Retina (tissue), 1 donor: ENCODE results near the gene VKORC1.
A peak's percentile ranks its signal among the peaks of the same experiment; 100 is the strongest.
"Not testable (repeated sequence)": the region's sequence is repeated elsewhere in the genome, so short reads cannot be mapped to it uniquely, and the experiment has no call there.

Experiments
- DNase-seq: peaks from one replicate; pipeline ENCODE4 v3.0.0-alpha.2; 2016

The VKORC1 gene

DNA sequence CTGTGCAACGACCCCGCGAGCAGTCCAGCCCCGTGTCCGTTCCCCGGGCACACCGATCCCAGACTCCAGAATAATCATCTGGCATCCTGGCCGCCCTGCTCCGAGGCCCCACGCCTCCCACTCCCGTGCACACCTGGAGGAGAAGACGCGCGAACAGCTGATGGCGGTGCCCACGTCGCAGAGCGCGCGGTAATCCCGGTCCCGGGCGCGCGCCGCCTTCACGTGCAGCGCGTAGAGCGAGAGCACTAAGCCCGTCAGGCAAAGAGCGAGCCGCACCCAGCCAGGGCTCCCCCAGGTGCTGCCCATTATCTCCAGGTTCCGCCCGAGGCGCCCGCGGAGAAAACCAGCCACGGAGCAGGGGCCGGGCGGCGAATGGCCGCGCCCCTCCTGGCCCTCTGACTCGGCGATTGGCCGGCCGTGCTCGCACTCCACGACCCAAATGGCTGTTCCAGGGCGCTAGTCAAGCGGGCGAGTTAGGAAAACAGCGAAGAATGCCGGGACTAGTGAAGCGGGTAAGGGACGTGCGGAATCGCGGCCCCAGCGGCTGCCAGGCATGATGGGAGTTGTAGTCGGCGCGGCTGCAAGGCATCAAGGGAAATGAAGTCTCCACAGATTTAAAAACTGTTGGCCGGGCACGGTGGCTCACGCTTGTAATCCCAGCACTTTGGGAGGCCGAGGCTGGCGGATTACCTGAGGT is at the start of gene VKORC1:
VKORC1 (minus strand) TSS at position 374 of the 697 bp plus-strand sequence; CDS start at position 306, 68 bp downstream.
- DNase-seq, result peak; percentile 94

DNA sequence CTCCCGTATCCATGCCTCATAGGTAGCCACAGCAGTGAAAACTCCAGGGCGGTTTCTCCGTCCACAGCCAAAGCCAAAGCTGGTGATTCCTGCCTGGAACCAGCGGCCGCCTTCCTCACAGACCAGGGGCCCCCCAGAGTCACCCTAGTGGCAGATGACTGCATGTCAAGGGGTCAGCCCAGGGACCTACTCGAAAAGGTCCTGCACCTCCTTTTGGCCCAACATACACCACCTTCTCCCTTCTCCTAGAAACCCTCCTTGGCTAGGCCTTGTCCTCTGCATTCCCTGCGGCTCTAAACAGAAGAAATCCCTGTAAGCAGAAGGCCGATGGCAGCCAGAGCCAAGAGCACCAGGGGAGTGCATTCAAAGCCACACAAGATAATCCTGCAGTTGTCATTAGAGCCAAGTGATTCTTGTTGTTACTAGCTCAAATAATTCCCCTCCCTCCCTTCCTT is 49.1 kb upstream of the VKORC1 start:
- DNase-seq, result no peak

DNA sequence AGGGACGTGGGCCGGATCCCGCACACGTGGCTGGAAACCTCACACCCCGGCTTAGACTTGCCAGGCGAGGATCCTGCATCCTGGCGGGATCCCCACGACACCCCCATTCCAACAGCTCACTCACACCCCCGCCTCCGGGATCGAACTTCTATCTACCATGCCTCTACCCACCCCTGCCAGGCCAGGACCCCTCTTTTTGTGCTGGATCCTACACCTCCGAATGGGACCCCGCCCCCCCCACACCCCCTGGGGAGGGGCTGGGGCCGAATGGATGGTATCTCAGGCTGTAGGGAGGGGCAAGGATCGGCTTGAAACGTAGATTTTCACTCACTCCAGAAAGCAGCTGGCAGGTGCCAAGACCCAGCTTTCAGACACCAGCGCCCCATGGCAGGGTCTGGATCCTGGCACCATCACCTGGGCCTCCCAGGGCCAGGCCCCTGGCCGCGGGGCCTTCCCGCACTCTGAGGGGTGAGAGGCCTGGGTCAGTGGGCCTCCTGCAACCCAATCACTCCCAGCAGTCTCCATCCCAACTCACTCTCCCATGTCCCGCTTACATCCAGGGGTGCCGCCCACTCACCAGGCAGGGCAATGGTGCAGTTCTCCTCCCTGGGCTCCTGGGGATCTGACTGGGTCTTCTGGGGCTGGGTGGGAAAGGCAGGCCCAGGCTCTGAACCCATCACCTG is 48.6 kb upstream of the VKORC1 start:
- DNase-seq, result no peak

DNA sequence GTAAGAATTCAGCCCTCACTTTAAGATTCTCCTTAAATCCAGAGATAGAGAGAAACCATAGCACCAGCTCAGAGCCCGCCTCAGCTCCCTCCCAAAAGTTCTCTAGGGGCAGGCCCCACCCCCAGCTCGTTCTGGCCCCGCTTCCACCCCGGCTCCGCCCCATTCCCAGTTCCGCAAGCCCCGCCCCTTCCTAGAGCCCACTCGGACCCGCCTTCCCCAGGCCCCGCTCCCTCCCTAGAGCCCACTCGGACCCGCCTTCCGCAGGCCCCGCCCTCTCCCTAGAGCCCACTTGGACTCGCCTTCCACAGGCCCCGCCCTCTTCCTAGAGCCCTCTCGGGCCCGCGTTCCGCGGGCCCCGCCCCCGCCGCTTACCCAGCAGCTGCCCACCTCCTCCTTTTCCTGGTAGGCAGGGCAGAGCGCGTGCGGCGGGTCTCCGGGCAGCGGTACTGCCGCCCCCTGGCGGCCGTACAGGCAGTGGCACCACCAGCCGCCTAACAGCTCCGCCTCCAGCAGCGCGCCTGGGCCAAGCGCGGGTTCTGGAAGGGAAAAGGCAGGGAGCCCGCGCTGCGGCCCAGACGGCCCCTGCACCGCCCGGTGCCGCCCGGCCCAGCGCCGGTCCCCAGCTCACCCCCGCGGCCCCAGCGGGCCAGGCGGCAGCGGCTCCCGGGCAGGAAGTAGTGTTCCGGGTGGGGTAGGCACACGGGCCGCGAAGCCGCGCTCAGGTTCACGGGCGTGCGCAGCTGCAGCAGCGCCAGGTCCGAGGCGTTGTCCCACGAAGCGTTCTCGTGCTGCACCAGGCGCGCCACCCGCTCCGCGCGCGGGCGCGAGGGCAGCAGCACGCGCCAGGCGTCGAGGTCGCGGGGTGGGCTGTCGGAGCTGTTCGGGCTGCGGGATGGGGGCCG is 47.8 kb upstream of the VKORC1 start:
- DNase-seq, result peak; percentile 96

DNA sequence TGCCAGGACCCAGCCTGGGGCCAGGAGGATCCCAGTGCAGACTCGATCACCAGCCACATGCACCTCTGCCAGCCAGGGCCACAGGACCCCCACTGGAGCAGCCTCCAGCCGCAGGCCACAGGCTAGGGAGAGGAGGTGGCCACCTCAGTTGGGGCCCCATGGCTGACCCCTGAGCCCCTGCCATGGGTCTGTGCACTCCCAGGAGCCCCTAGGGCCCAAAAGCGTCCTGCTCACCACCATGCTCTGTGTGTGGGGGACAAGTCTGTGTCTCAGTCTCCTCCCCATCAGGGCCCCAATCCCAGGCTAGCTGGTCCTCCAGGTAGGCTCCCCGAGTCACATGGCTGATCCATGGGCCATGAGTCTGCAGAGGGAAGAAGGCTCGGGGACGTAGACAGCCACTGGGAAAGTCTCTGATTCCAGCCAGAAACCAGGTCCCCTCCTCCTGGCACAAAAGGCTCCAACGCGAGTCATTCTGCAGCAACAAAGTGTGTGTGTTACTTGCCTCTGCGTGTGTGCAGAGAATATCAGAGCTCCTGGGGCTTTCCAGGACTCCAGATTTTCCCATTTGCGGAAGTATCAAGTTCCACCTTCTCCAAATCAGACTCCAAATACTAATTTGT is 47.0 kb upstream of the VKORC1 start:
- no peak for DNase-seq

DNA sequence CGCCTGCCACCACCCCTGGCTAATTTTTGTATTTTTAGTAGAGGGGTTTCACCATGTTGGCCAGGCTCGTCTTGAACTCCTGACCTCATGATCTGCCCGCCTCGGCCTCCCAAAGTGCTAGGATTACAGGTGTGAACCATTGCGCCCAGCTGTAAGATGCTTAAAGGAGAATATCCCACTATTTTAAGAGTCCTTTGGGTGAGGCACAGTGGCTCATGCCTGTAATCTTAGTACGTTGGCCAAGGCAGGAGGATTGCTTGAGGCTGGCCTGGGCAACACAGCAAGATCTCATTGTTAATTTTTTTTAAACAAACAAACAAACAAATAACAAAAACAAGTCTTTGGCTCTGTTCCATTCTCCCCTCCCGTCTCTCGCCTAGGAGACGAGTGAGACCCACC is 46.5 kb upstream of the VKORC1 start:
- not testable (repeated sequence) for DNase-seq

DNA sequence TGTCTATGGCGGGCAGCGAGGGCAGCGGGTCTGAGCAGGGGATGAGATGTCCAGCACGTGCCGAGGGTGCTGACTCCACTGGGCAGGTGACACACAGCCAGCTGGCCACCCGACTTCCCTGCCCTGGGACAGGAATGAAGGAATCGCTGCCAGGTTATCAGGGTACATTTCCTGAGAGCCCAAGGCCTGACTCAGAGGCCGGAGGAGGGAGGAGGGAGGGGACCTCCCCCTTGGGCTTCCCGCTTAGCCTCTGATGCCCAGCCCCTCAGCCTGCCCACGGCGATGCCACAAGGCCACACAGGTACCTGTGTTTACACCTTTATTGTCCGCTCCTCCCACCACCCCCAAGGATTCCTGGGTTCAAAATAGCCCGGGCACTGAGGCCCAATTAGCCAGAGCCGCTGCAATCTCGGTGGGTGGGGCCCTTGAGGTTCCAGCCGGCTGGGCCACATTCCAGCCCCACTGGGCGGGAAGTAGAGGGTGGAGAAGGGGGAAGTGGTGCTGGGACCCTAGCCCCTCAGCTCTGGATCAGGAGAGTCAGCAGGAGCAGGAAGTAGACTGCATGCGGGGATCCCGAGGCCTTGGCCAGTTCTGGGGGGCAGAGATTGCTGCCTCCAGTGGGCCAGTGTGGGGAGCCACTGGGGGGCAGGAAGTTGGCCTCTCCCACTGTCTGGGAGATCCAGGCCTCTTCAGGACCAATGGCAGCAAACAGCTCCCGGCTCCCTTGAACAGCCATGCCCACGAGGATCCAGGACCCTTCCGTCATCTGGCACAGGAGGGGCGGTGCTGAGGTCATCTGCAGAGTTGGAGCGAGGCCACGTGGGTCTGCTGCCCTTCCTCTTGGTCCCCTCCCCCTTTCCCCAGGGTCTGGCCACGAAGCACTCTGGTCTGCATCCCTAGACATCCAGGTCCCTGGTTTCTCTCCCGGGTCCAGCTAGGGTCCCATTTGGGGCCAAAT is 44.3 kb upstream of the VKORC1 start:
- no peak for DNase-seq

DNA sequence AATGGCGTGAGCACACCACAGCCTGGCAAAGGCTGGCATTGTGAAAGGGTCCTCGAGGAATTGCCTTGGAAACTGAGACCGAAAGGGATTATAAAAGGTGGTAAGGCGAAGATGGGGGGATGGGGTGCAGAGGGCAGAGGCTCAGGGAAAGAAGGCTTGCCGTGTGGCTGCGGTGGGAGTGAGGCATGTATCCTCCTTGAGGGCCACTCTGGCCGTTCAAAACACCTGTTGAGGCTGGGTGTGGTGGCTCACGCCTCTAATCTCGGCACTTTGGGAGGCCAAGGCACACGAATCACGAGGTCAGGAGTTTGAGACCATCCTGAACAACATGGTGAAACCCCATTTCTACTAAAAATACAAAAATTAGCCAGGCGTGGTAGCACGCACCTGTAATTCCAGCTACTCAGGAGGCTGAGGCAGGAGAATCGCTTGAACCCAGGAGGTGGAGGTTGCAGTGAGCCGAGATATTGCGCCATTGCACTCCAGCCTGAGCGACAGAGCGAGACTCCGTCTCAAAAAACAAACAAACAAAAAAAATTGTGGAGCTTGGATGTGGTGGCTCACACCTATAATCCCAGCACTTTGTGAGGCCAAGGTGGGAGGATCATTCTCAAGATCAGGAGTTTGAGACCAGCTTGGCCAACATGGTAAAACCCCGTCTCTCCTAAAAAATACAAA is 42.4 kb upstream of the VKORC1 start:
- not testable (repeated sequence) for DNase-seq

DNA sequence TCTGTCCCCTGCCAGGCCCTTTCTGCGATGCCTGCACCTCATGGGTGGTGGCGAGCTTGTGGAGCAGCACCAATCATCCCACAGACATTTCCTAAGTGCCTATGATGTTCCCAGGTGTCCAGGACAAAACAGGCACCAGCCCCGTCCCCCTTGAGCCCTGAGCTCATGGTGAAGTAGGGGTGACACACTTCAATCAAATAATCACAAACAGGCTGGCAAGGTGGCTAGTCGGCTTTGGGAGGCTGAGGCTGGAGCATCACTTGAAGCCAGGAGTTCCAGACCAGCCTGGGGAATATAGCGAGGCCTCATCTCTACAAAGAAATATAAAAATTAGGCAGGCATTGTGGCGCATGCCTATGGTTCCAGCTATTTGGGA is 41.7 kb upstream of the VKORC1 start:
- no peak for DNase-seq

DNA sequence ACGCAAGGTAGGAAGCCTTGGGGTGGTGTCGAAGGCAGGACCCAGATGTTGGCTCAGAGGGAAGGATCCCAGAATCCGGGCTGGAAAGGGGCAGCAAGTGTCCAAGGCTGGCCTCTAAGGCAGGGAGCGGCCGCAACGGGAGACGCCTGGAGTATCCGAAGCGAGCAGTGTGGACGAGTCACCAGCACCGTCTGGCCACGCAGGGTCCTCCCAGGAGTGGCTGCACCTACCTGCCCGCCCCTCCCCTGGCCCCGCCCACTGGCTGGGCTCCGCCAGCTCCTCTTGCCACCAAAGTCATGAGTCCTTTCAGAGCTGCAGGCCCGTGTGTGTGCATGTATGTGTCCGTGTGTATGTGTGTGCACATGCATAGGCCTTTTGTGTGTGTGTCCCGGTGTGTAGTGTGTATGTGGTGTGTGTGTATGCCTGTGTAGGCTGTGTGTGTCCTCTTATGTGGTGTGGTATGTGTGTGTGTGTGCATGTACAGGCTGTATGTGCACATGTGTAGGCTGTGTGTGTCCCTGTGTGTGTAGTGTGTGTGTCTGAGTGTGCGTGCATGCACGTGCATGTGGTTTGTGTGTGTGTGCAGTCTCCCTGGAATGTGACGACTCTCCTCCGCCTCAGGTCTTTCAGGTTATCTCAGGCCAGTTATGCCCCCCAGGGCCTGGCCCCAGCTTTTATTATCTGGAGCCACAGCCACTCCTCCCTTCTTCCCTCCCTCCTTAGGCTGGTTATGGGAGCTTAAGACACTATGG is 41.1 kb upstream of the VKORC1 start, which contains the start of gene PRSS8:
PRSS8 (minus strand) TSS at position 193 of the 752 bp plus-strand sequence. CDS start 229 bp downstream, outside the sequence.
- DNase-seq, result no peak

DNA sequence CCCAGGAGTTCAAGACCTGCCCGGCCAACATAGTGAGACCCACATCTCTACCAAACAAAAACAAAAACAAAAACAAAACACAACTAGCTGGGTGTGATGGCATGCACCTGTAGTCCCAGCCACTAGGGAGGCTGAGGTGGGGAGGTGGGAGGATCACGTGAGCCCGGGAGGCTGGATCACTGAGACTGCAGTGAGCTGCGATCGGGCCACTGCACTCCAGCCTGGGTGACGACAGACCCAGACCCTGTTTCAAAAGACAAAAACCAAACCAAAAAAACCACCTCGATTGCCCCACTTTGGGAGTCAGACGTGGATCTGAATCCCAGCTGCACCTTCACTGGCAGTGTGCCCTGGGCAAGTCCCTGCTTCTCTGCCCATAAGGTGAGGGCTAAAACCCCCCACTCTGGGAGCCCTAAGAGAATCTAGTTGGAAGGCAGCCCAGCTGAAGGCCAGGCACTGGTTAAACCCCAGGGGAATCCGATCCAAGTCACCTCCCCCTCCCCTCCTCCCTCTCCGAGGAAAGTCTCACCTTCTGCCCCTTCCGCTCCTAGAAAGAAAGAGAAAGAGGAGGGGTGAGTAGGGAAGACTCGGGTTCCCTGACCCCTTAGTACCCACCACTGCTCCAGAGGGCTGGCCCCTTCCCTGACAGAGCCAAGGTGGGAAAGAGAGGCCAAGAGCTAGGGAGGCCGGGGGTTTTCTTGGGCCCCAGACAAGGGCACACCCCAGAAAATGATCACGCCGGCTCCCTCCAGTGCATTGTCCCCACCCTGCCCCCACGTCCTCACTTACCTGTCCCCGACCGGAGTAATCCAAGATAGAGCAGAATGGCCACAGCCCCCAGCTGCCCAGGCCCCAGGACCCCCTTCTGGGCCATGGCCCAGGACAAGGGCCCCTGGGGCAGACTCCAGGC is 40.3 kb upstream of the VKORC1 start:
- DNase-seq, result no peak

DNA sequence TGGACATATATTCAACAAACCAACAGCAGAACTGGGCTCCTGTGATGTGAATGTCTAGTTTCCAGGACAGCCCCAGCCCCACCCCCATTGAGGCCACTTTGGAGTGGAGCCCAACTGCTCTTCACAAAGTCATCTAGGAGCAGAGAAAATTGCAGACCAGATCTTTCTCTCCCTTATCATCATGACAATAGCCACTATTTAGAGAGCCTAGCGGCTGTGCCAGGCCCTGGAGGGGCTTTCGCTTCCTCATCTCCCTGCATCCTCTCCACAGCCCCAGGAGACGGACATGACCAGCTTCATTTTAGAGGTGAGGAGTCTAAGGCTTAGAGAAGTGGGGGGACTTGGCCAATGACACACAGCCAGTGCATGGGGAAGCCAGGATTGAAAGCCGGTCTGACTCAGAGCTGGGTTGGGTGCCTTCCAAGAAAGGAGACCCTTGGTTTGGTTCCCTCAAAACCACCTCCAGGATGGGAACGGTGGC is 39.5 kb upstream of the VKORC1 start:
- DNase-seq, result no peak

DNA sequence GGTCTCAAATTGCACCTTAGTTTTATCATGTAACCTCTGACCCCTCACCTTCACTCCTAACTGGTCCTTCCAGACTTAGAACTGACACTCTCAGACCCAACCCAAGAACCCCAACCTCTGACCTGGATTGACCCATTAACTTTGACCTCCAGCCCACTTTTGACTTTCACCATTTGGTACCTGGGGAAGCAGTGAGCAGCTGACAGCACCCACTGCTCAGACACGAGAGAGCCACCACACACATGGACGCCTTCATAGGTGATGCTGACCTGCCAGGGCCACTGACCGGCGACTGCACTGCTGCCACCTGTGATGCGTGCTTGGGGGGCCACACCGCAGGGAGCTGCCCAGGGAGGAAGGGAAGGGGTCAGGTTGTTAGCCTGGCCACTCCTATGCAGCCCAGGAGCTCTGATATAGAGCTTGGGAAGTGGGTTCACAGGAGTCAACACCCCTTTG is 38.5 kb upstream of the VKORC1 start:
- no peak for DNase-seq

DNA sequence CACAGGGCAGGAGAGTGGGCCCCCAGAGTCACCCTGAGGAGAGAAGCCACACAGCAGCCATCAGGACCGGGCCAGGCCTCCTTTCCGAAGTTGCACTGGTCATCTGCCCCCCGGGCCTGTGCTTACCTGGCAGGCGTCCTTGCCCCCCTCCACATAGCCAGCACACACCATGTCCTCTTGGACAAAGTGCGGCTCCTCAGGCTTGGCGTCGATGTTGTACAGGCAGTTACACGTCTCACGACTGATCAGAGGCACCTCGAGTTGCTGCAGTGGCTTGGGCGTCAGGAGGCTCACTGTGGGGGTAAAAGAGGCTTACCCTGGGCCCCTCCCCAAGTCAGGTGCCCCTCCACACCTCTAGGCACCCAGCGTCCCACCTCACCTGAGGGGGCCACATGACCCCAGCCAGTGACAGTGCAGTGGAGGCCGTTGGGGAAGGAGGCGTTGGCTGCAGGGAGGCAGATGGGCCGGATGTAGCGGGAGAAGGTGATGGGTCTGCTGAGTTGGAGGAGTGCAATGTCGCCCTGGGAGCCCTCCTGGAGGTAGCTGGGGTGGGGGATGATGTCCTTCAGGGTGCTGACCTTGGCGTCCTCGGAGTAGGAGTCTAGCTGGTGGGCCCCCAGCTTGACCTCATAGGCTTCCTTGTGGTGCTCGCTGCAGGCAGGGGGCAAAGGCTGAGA is 37.8 kb upstream of the VKORC1 start:
- DNase-seq, result no peak

DNA sequence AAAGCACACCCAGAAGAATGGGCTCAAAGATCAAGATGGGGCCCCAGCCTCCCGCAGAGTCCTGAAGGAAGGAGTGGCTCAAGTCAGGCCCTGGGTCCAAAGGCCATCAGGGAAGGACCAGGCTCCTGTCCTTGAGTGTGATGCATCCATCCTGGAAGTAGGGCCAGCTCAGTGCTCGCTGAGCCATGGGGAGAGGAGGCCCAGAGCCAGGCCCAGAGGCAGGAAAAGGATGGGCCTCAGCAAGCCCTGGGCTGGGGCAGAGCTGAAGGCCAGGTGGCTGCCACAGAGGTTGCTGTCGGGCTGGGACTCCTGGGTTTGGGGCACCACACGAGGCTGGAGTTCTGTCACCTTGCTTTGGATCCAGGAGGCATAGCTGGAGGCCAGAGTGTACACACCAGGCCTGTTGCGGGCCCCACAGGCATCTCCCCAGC is 37.3 kb upstream of the VKORC1 start:
- no peak for DNase-seq

DNA sequence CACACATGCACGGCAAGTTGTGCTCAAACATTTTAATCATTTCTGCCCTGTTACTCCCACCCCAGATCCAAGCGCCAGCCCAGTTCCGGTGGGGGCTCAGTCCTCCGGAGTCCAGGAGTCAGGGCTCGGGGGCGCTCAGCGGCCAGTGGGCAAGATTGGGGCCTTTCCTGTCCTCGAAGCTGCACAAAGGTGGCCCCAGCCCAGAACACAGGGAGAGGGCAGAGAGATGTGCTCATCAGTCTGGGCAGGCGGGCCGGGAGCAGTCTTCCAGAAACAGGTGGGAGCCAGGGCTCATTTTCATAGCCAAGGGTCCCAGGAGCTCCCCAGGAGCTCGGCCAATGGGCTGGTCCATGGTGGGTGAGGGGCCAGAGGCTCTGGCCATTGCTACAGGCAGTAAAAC is 36.8 kb upstream of the VKORC1 start:
- no peak for DNase-seq

DNA sequence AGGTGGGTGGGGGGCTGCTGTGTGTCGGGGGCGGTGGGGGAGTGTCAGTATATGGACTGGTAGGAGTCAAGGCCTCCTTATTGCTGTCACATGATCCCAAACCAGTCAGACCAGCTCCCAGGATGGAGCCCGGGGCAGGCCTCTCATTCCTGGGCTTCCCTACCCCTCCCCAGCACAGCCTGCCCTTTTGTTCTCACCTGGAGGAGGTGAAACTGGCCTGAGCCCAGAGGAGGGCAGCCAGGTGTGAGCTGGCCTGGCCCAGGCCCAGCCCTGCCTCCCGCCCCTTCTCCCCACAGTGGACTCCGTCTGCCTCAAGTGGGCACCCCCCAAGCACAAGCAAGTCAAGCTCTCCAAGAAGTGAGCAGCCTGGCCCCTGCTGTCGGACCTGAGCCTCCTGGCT is 36.3 kb upstream of the VKORC1 start:
- DNase-seq, result no peak

DNA sequence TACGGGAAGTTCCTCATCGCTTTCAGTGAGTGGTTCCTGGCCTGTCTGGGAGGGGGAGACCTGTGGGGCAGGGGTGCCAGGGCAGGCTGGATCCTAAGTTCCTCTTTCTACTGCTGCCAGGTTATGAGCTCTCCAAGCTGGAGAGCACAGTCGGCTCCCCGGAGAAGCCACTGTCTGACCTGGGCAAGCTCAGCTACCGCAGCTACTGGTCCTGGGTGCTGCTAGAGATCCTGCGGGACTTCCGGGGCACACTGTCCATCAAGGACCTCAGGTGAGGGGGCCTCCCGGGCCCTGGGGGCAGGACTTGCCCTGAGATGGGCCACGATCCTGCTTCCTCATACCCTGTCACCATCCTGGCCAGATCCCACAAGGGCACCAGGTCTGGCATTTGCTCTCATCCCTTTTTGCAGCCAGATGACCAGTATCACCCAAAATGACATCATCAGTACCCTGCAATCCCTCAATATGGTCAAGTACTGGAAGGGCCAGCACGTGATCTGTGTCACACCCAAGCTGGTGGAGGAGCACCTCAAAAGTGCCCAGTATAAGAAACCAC is 35.8 kb upstream of the VKORC1 start:
- no peak for DNase-seq
